ENCODE measurements around the gene UBAC1. TPM values are rescaled to one million over a fixed set of nuclear protein-coding genes. Genes with fewer than 3 reads are reported as not detected.

UBAC1 gene
- total and polyA plus RNA-seq, 10 of the 15 experiments (the other 5 are each of a cell fraction or from before 2014, with no cell fraction given) = 16.7 to 54.6 (median 38.5) TPM

DNA sequence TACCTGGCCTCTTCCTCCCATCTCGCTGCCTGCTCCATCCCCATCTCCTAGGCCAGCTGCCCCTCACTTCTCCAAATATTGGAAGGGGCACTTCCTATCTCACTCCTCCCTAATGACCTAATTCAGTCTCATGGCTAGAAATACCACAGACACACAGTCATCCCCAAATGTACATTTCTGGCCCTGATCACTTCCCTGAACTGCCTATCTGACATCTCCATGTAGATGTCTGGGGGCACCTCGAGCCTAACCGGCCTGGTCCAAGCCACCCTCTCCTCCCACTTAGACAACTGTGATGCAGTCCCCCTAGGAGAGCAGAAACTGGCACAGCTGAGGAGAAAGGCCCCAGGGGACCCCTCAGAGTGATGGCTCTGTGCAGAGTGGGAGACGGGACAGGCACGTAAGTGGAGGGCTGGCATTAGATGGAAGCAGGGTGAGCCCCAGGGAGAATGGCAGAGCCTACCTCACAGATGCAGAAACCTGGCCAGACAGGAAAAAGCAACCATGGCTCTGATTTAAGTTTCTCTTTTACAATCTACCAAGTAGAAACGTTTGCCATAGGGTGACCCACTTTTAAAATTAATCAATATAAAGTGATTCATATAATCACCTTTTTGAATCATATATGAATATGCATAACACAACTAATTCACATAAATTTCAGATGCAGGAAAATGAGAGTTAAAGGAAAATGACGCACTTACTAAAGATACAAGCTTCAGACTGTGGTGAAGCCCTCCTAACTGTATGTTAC, 75.9 kb downstream of the UBAC1 start:
- in situ Hi-C loops (cut with MboI) = no loop called here
- DNase-seq (ENCODE audit: low read depth, low spot score) (no peak), FAIRE-seq (no peak), ATAC-seq (no peak)
- H3K27me3 ChIP-seq (replicated peaks in 1 of 2; ENCODE audit: control insufficient read depth in 2 of 2, insufficient read depth in 2 of 2, low read length in 1 of 2) = no peaks in the 10 kb centered on the region
- intact Hi-C loops (cut with micrococcal nuclease; ENCODE audit: unreplicated experiment) = no loop called here
- CTCF ChIA-PET = no interaction called here
- no peak overlapping the region for H3K4me3 ChIP-seq
- POLR2A ChIA-PET = no interaction called here
- no peaks in the 10 kb centered on the region for H3K9me3 ChIP-seq (replicated peaks; ENCODE audit: control insufficient read depth, insufficient read depth, low read length)
- TF ChIP-seq MTA2 (IDR thresholded peaks at IDR 0.05; ENCODE audit: low read depth) (no peak), PML (IDR thresholded peaks at IDR 0.05; ENCODE audit: low read length) (no peak), NFYA (IDR thresholded peaks at IDR 0.05; ENCODE audit: borderline replicate concordance, low read depth, low read length) (no peak), CEBPB (IDR thresholded peaks at IDR 0.05; ENCODE audit: borderline replicate concordance in 1 of 2, low read depth in 2 of 2, low read length in 2 of 2) (no peak), WRNIP1 (IDR thresholded peaks at IDR 0.05; ENCODE audit: borderline replicate concordance, low read depth, low read length) (no peak), RB1 (IDR thresholded peaks at IDR 0.05; ENCODE audit: borderline replicate concordance) (no peak), FOS (IDR thresholded peaks at IDR 0.05; ENCODE audit: borderline replicate concordance, extremely low read depth, insufficient read length) (no peak), HDAC6 (IDR thresholded peaks at IDR 0.05; ENCODE audit: unreplicated experiment) (no peak)
- H2AFZ ChIP-seq (ENCODE audit: control insufficient read depth, low read depth, low read length) = no peak overlapping the region
- SMC1A ChIA-PET (ENCODE audit: uncharacterized antibody, unreplicated experiment) = no interaction called here
- BruUV-seq (replicated peaks) = no TSS peak
- peaks cover 0 to 12% of the 10 kb centered on the region in 2 experiments; a peak in 3 of 4 replicates for H3K36me3 ChIP-seq (ENCODE audit: control insufficient read depth in 2 of 2, insufficient read depth in 2 of 2, low read length in 1 of 2)
- no peak overlapping the region for H3K9ac ChIP-seq (ENCODE audit: control insufficient read depth, insufficient read depth, low read length)
- RAD21 ChIA-PET (ENCODE audit: unreplicated experiment) = no interaction called here
- no peaks in the 10 kb centered on the region; the same call in 1 of the 2 replicates for H4K20me1 ChIP-seq (ENCODE audit: control insufficient read depth, insufficient read depth)
- H3K79me2 ChIP-seq (ENCODE audit: control insufficient read depth, insufficient read depth, low read length) = peaks cover 40% of the 10 kb centered on the region
- peaks cover 20% of the 10 kb centered on the region for H3K4me1 ChIP-seq (ENCODE audit: control insufficient read depth, insufficient read depth, low read length)
- 65% methylated on average over 7 of the region's 7 CpGs for WGBS (ENCODE audit: insufficient coverage, insufficient replicate concordance, low lambda C conversion rate, missing lambda C conversion rate)
- no peak overlapping the region for H3K27ac ChIP-seq (ENCODE audit: control insufficient read depth, insufficient read depth)
- no peak overlapping the region for H3K4me2 ChIP-seq (ENCODE audit: control insufficient read depth, insufficient read depth)
